Lung (tissue), 12 donors: ENCODE data around the gene LGR6. TPM values are rescaled to one million over a fixed set of nuclear protein-coding genes. Genes with fewer than 3 reads are reported as not detected.

Experiments used
- ATAC-seq: fragments of 200-7000 bp; cut with Tn5 transposase; one replicate; pipeline ENCODE4 v1.9.1; 2020; ENCODE audit warnings: moderate number of reproducible peaks; ENCODE audit not compliant: insufficient read depth, low FRiP score
- DNase-seq, 3 donors: peaks; one replicate each; pipeline ENCODE4 v3.0.0-alpha.2; 2013 to 2017
- H3K27ac ChIP-seq, 2 donors: one replicate each; pipeline ENCODE4 v1.5.1; 2013; ENCODE audit warnings: mild to moderate bottlenecking in 2 of 2, moderate library complexity in 2 of 2, control low read depth in 1 of 2, inconsistent platforms in 1 of 2, low read depth in 1 of 2, low read length in 1 of 2
- H3K27me3 ChIP-seq, 3 donors: one replicate each; pipeline ENCODE4 v1.5.1; 2013; ENCODE audit warnings: low read length in 2 of 3; ENCODE audit not compliant: control insufficient read depth in 3 of 3, insufficient read depth in 3 of 3
- H3K36me3 ChIP-seq, 4 donors: one replicate each; pipeline ENCODE4 v1.5.1; 2013; ENCODE audit warnings: low read length in 4 of 4, mild to moderate bottlenecking in 1 of 4, moderate library complexity in 1 of 4; ENCODE audit not compliant: control insufficient read depth in 4 of 4, insufficient read depth in 4 of 4
- H3K4me1 ChIP-seq, 5 donors: one replicate each; pipeline ENCODE4 v1.5.1; 2013; ENCODE audit warnings: low read length in 5 of 5, mild to moderate bottlenecking in 2 of 5, moderate library complexity in 1 of 5; ENCODE audit not compliant: control insufficient read depth in 5 of 5, insufficient read depth in 5 of 5
- H3K4me3 ChIP-seq: one replicate; pipeline ENCODE4 v1.5.1; 2013; ENCODE audit warnings: mild to moderate bottlenecking, control low read depth, moderate library complexity
- H3K9ac ChIP-seq, 2 donors: one replicate each; pipeline ENCODE4 v1.5.1; 2013; ENCODE audit warnings: low read length in 2 of 2, control low read depth in 1 of 2; ENCODE audit not compliant: insufficient read depth in 1 of 2
- H3K9me3 ChIP-seq, 4 donors: one replicate each; pipeline ENCODE4 v1.5.1; 2013; ENCODE audit warnings: low read length in 3 of 4, mild to moderate bottlenecking in 1 of 4, moderate library complexity in 1 of 4; ENCODE audit not compliant: control insufficient read depth in 4 of 4, insufficient read depth in 3 of 4
- WGBS, 2 donors: extraction: QIAGEN DNeasy Blood & Tissue Kit; methylation state at CpG; one replicate each; pipeline ENCODE4 v1.1.7; 2013; 5-methylcytosine and 5-hydroxymethylcytosine counted together
- polyA plus RNA-seq, 2 donors: library from polyadenylated mRNA; stranded (reverse); fragments of 200-250 nt; gene quantifications; one replicate each; pipeline ENCODE4 v1.2.1, GENCODE V29; 2013
- total RNA-seq, 2 donors: library from RNA; depleted of rRNA in 1 of 2; stranded (reverse); fragments of >200 nt in 1 of 2; gene quantifications; one replicate each; pipeline ENCODE4 v1.2.1, GENCODE V29; 2014 to 2021
- TF ChIP-seq, protein P1 (sequence below): IDR thresholded peaks from 2 replicates; pipeline ENCODE4 v1.5.1; 2012; ENCODE audit warnings: mild to moderate bottlenecking; ENCODE audit errors: control extremely low read depth, extremely low read depth
- donor health status: control.
- donor health status: control.
- donor health status: Bipolar disorder and iron deficiency.
- donor health status: healthy.
- donor health status: DM: yes; HTN: yes; CAD: no.

LGR6 gene
- total and polyA plus RNA-seq, 4 donors: 0.57 to 4.1 (median 1.3) TPM

- Histone ChIP-seq H3K27me3 (peaks cover 0 to 5% (median 0%) of the 10 kb centered on the region in 3 donors), H3K9me3 (no peaks in the 10 kb centered on the region), H3K4me3 (no peak overlapping the region), H3K36me3 (no peaks in the 10 kb centered on the region), H3K9ac (no peak overlapping the region), H3K4me1 (no peaks in the 10 kb centered on the region), H3K27ac (no peak overlapping the region)
- DNase-seq (no peak), ATAC-seq (no peak)
- TF ChIP-seq, protein P1, sequence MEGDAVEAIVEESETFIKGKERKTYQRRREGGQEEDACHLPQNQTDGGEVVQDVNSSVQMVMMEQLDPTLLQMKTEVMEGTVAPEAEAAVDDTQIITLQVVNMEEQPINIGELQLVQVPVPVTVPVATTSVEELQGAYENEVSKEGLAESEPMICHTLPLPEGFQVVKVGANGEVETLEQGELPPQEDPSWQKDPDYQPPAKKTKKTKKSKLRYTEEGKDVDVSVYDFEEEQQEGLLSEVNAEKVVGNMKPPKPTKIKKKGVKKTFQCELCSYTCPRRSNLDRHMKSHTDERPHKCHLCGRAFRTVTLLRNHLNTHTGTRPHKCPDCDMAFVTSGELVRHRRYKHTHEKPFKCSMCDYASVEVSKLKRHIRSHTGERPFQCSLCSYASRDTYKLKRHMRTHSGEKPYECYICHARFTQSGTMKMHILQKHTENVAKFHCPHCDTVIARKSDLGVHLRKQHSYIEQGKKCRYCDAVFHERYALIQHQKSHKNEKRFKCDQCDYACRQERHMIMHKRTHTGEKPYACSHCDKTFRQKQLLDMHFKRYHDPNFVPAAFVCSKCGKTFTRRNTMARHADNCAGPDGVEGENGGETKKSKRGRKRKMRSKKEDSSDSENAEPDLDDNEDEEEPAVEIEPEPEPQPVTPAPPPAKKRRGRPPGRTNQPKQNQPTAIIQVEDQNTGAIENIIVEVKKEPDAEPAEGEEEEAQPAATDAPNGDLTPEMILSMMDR: no peak
- 70 to 80% methylated on average over 3 of the region's 3 CpGs for WGBS, 2 donors
These were observed 40.9 kb downstream of the LGR6 start for GRCh38 chr1:202234331-202235002.

- DNase-seq: no peak
- H3K27ac ChIP-seq: no peak overlapping the region
- H3K9me3 ChIP-seq: no peaks in the 10 kb centered on the region
- no peak overlapping the region for H3K4me3 ChIP-seq
- H3K27me3 ChIP-seq: peaks cover 0 to 5% (median 0%) of the 10 kb centered on the region in 3 donors
- no peaks in the 10 kb centered on the region for H3K4me1 ChIP-seq
- no peak overlapping the region for H3K9ac ChIP-seq
- H3K36me3 ChIP-seq: no peaks in the 10 kb centered on the region
- no peak for ATAC-seq
- TF ChIP-seq, protein P1: no peak
- WGBS, 2 donors: 76 to 79% methylated on average over 7 of the region's 7 CpGs
These were observed 41.5 kb downstream of the LGR6 start for GRCh38 chr1:202235003-202235660.

- no peaks in the 10 kb centered on the region for H3K36me3 ChIP-seq
- H3K9ac ChIP-seq: no peak overlapping the region
- TF ChIP-seq, protein P1: peak; percentile 54
- H3K4me1 ChIP-seq: no peaks in the 10 kb centered on the region
- 62 to 68% methylated on average over 19 of the region's 19 CpGs for WGBS, 2 donors
- H3K9me3 ChIP-seq: peaks cover 0 to under 1% (median 0%) of the 10 kb centered on the region in 4 donors
- no peak overlapping the region for H3K4me3 ChIP-seq
- DNase-seq (peak; percentile 34 to 65 (median 36)), ATAC-seq (peak; percentile 85)
- peaks cover 0 to 5% (median 0%) of the 10 kb centered on the region in 3 donors for H3K27me3 ChIP-seq
- no peak overlapping the region for H3K27ac ChIP-seq
These were observed 42.5 kb downstream of the LGR6 start for GRCh38 chr1:202235856-202236837.
